NCI-H1105 (cell line): ENCODE results near the gene RNF41.
"Not testable (repeated sequence)": the region's sequence is repeated elsewhere in the genome, so short reads cannot be mapped to it uniquely, and the experiment has no call there.

Source experiments
- DNase-seq: peaks from one replicate; lab custom pipeline; 2025; lab: John Stamatoyannopoulos, UW

Gene RNF41

GRCh38 chr12:56208006-56208405 is 13.7 kb downstream of the RNF41 start:
- DNase-seq: no peak

GRCh38 chr12:56206452-56207166 is 15.1 kb downstream of the RNF41 start:
- DNase-seq: no peak

GRCh38 chr12:56205445-56205844 is 16.3 kb downstream of the RNF41 start:
- DNase-seq: no peak

- no peak for DNase-seq
These were observed 17.4 kb downstream of the RNF41 start for GRCh38 chr12:56204275-56204674.

- no peak for DNase-seq
These were observed 18.9 kb downstream of the RNF41 start for GRCh38 chr12:56202838-56203237.

GRCh38 chr12:56202366-56202765 is 19.4 kb downstream of the RNF41 start:
- no peak for DNase-seq

- no peak for DNase-seq
These were observed 22.9 kb downstream of the RNF41 start for GRCh38 chr12:56198836-56199235.

GRCh38 chr12:56197921-56198635 is 23.6 kb downstream of the RNF41 start:
- DNase-seq: no peak

- not testable (repeated sequence) for DNase-seq
These were observed 24.7 kb downstream of the RNF41 start for GRCh38 chr12:56196818-56197550.

GRCh38 chr12:56193025-56193578 is 28.6 kb downstream of the RNF41 start:
- DNase-seq: peak; percentile 71

- no peak for DNase-seq
These were observed 29.1 kb downstream of the RNF41 start for GRCh38 chr12:56192582-56192981.

- DNase-seq: no peak
These were observed 31.0 kb downstream of the RNF41 start for GRCh38 chr12:56190695-56191155.

- DNase-seq: peak; percentile 65
These were observed 31.6 kb downstream of the RNF41 start for GRCh38 chr12:56189918-56190694.

- peak; percentile 53 for DNase-seq
These were observed 32.4 kb downstream of the RNF41 start, which contains the start of gene SMARCC2 for GRCh38 chr12:56189099-56189917. SMARCC2 (minus strand) TSS chr12:56189483; CDS start chr12:56189461, 22 bp downstream.

GRCh38 chr12:56188778-56189098 is 33.0 kb downstream of the RNF41 start:
- DNase-seq: no peak

GRCh38 chr12:56188131-56188777 is 33.5 kb downstream of the RNF41 start:
- no peak for DNase-seq

GRCh38 chr12:56186957-56187356 is 34.8 kb downstream of the RNF41 start:
- no peak for DNase-seq

- no peak for DNase-seq
These were observed 43.4 kb downstream of the RNF41 start for GRCh38 chr12:56178347-56178746.

GRCh38 chr12:56172839-56173238 is 48.9 kb downstream of the RNF41 start:
- no peak for DNase-seq

GRCh38 chr12:56169229-56169759 is 52.4 kb downstream of the RNF41 start:
- DNase-seq: no peak
